ENCODE data around the gene PCBP3. TPM values are rescaled to one million over a fixed set of nuclear protein-coding genes. Genes with fewer than 3 reads are reported as not detected.
A peak's percentile ranks its signal among the peaks of the same experiment; 100 is the strongest.

Gene PCBP3
- total RNA-seq, 1 donor from 2014 or later: 4.6 TPM

DNA sequence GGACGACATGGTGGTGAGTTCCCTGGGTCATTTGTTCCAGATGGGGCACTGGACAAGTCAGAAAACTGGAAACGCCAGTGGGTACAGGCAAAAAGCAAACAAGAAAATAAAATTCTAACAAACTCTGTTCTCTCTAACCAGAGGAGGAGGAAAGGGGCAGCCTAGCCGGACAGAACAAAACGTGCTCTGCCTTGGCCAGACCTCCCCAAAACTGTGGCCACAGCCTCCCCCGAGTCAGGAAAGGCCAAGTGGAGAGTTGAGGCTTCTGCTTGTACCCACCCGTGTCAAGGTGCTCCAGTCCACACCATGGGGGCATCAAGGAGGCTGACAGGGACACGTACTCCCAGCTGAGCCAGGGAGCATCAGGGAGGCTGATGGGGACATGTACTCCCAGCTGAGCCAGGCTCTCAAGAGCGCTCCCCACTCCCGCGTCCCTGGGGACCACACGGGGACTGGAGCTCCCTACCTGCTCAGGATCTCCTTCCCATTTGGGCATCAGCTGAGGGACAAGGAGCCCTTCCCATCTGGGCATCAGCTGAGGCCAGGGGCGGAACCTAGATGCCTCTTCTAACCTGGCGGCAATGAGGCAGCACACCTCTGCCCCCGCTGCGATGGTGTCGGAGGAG is 183.3 kb downstream of the PCBP3 start:
- no peak for DNase-seq (ENCODE audit: low spot score)
- Histone ChIP-seq H3K27ac (no peak overlapping the region), H3K27me3 (no peaks in the 10 kb centered on the region), H3K9me3 (ENCODE audit: low read depth) (no peaks in the 10 kb centered on the region), H3F3A (ENCODE audit: low read depth) (no peaks in the 10 kb centered on the region), H3K4me2 (no peak overlapping the region), H3K79me2 (ENCODE audit: low read depth) (no peaks in the 10 kb centered on the region), H3K36me3 (no peaks in the 10 kb centered on the region), H3K9ac (no peak overlapping the region), H3K4me3 (no peak overlapping the region), H3K4me1 (no peaks in the 10 kb centered on the region), H2AFZ (replicated peaks) (no peak overlapping the region), H4K20me1 (ENCODE audit: low read depth) (no peaks in the 10 kb centered on the region)
- H3K4me1 Mint-ChIP-seq: peaks cover 21% of the 10 kb centered on the region
- no peaks in the 10 kb centered on the region for H3K36me3 Mint-ChIP-seq
- peaks cover 8% of the 10 kb centered on the region for H3K27me3 Mint-ChIP-seq (ENCODE audit: insufficient read depth, low read depth)
- peak overlapping the region; percentile 58 for H3K27ac Mint-ChIP-seq
- H3K9me3 Mint-ChIP-seq: no peaks in the 10 kb centered on the region
- TF ChIP-seq EZH2 (IDR thresholded peaks at IDR 0.05) (no peak), EZH2phosphoT487 (IDR thresholded peaks at IDR 0.05) (no peak)
- TF ChIP-seq, protein P1, sequence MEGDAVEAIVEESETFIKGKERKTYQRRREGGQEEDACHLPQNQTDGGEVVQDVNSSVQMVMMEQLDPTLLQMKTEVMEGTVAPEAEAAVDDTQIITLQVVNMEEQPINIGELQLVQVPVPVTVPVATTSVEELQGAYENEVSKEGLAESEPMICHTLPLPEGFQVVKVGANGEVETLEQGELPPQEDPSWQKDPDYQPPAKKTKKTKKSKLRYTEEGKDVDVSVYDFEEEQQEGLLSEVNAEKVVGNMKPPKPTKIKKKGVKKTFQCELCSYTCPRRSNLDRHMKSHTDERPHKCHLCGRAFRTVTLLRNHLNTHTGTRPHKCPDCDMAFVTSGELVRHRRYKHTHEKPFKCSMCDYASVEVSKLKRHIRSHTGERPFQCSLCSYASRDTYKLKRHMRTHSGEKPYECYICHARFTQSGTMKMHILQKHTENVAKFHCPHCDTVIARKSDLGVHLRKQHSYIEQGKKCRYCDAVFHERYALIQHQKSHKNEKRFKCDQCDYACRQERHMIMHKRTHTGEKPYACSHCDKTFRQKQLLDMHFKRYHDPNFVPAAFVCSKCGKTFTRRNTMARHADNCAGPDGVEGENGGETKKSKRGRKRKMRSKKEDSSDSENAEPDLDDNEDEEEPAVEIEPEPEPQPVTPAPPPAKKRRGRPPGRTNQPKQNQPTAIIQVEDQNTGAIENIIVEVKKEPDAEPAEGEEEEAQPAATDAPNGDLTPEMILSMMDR (IDR thresholded peaks at IDR 0.05): no peak
- no peak overlapping the region for H3K4me3 Mint-ChIP-seq

DNA sequence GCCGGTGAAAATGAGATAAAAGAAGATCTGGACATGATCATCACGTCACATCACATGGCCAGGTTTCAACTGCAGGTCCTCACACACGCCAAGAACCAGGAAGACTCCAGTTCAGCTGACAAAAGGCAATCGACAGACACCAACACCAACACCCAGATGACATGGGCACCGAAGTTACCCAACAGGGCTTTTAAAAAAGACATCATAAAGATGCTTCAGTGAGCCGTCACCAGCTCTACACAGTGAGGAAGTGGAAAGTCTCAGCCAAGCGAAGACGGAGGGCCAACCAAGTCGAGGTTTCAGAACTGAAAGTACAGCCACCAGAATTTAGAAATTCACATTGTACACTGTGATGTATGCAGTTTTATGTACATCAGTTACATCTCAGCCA is 183.8 kb downstream of the PCBP3 start:
- H3K27ac Mint-ChIP-seq: no peak overlapping the region

DNA sequence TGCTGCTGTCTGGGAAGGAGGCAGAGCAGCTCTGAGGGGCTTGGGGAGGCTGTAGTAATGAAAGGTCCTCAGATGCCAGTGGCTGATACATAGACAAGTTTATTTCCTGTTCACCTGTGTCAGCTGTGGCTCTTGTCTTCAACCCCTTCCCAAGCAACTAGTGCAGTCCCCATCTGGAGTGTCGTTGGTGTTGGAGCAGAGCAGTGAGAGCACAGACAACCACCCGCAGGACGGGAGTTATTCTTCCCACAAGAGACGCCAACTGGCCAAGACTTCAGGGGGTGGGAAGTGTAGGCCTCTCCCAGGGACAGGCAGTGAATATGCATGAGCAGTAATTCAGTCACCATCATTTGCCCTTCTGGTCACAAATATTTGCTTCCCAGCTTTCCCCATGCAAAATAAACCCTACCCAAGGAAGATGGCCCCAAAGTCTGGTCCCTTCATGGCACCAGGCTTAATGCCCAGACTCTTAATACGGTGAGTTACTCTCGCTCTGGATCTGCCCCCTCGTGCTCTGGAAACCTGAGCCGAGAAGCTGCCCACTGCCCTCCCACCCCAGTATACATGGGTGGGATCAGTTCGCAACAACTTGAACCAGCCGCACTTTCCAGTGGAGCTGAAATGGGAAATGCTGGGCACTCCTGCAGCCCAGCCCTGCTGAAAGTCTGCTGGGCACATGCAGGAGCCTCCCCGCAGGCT is 184.5 kb downstream of the PCBP3 start:
- no peaks in the 10 kb centered on the region for H3K4me1 ChIP-seq
- no peaks in the 10 kb centered on the region for H3K36me3 ChIP-seq
- no peak overlapping the region for H3K4me3 Mint-ChIP-seq
- no peak overlapping the region for H3K4me2 ChIP-seq
- peaks cover 22% of the 10 kb centered on the region for H3K4me1 Mint-ChIP-seq
- no peaks in the 10 kb centered on the region for H3K79me2 ChIP-seq (ENCODE audit: low read depth)
- H3K27me3 ChIP-seq: no peaks in the 10 kb centered on the region
- TF ChIP-seq EZH2phosphoT487 (IDR thresholded peaks at IDR 0.05): no peak
- TF ChIP-seq, protein P1 (IDR thresholded peaks at IDR 0.05): no peak
- TF ChIP-seq EZH2 (IDR thresholded peaks at IDR 0.05): no peak
- no peak overlapping the region for H3K27ac ChIP-seq
- H3K9me3 Mint-ChIP-seq: no peaks in the 10 kb centered on the region
- H3K9ac ChIP-seq: no peak overlapping the region
- no peaks in the 10 kb centered on the region for H4K20me1 ChIP-seq (ENCODE audit: low read depth)
- H3K27me3 Mint-ChIP-seq (ENCODE audit: insufficient read depth, low read depth): peaks cover 9% of the 10 kb centered on the region
- no peak overlapping the region for H2AFZ ChIP-seq (replicated peaks)
- DNase-seq (ENCODE audit: low spot score): no peak
- H3K4me3 ChIP-seq: no peak overlapping the region
- no peaks in the 10 kb centered on the region for H3F3A ChIP-seq (ENCODE audit: low read depth)
- H3K36me3 Mint-ChIP-seq: no peaks in the 10 kb centered on the region
- no peak overlapping the region for H3K27ac Mint-ChIP-seq
- H3K9me3 ChIP-seq (ENCODE audit: low read depth): no peaks in the 10 kb centered on the region

More for the DNA sequence above, 183.8 kb downstream of the PCBP3 start:
- Histone ChIP-seq H3F3A (ENCODE audit: low read depth) (no peaks in the 10 kb centered on the region), H3K79me2 (ENCODE audit: low read depth) (no peaks in the 10 kb centered on the region), H3K4me2 (no peak overlapping the region), H4K20me1 (ENCODE audit: low read depth) (no peaks in the 10 kb centered on the region), H3K27ac (no peak overlapping the region), H3K4me1 (no peaks in the 10 kb centered on the region), H3K4me3 (no peak overlapping the region), H3K27me3 (no peaks in the 10 kb centered on the region), H2AFZ (replicated peaks) (no peak overlapping the region), H3K9ac (no peak overlapping the region), H3K9me3 (ENCODE audit: low read depth) (no peaks in the 10 kb centered on the region), H3K36me3 (no peaks in the 10 kb centered on the region)
- Mint-ChIP-seq H3K4me3 (no peak overlapping the region), H3K9me3 (no peaks in the 10 kb centered on the region), H3K36me3 (no peaks in the 10 kb centered on the region), H3K27me3 (ENCODE audit: insufficient read depth, low read depth) (peaks cover 9% of the 10 kb centered on the region), H3K4me1 (peaks cover 21% of the 10 kb centered on the region)
- DNase-seq (ENCODE audit: low spot score): no peak
- TF ChIP-seq EZH2phosphoT487 (IDR thresholded peaks at IDR 0.05): no peak
- TF ChIP-seq, protein P1 (IDR thresholded peaks at IDR 0.05): no peak
- TF ChIP-seq EZH2 (IDR thresholded peaks at IDR 0.05): no peak
